K562 (cell line): ENCODE results near the gene GLT6D1. TPM values are rescaled to one million over a fixed set of nuclear protein-coding genes. Genes with fewer than 3 reads are reported as not detected.

Source experiments
- ATAC-seq: fragments of 200-7000 bp; cut with Tn5 transposase; 3 replicates; pipeline ENCODE4 v1.9.1; 2020; ENCODE audit warnings: moderate library complexity
- BruUV-seq: library from RNA; stranded (reverse); fragments of 400-500 nt; replicated peaks from 2 replicates; lab custom pipeline; 2021; lab: Mats Ljungman, UMichigan
- CTCF ChIA-PET: fragments of 300-600 bp; formaldehyde crosslinking; extraction: SDS; loops from one replicate; lab custom pipeline; 2021; ENCODE audit warnings: low intra/inter-chr PET ratio; lab: Yijun Ruan, JAX
- POLR2A ChIA-PET: fragments of 300-600, 350-650 bp; sonication (Branson Sonifier 250); formaldehyde crosslinking; extraction: SDS; loops from one replicate; lab custom pipeline; 2021; ENCODE audit warnings: antibody characterized with exemption, inconsistent platforms; lab: Yijun Ruan, JAX
- DNase-seq, 4 experiments: peaks; one replicate each; pipeline versions ENCODE4 v3.0.0 to v3.0.0-alpha.2; 2011 to 2018; ENCODE audit warnings: low spot score in 3 of 4, mixed read lengths in 3 of 4; ENCODE audit errors: extremely low read depth in 1 of 4
- FAIRE-seq: peaks from 2 replicates; lab custom pipeline; 2011; peaks lifted over from hg19 to GRCh38; lab: Jason Lieb, UNC
- H2AFZ ChIP-seq: 2 replicates; pipeline ENCODE4 v1.6.0; 2011; ENCODE audit warnings: low read depth, low read length, control low read depth, inconsistent platforms
- H3K27ac ChIP-seq: fragments of 200-600 bp; 3 replicates; pipeline ENCODE4 v1.8.0; 2011; ENCODE audit warnings: low read depth, mild to moderate bottlenecking, control low read depth, inconsistent platforms, low read length, moderate library complexity, mixed read lengths; ENCODE audit errors: extremely low read depth
- H3K27me3 ChIP-seq, 2 experiments: fragments of 300-600 bp in 1 of 2; 2 replicates in 1 of 2; 3 replicates in 1 of 2; pipeline versions ENCODE4 v1.6.0 to v1.8.0; 2011; ENCODE audit warnings: inconsistent platforms in 2 of 2, low read length in 2 of 2, mild to moderate bottlenecking in 1 of 2, mixed read lengths in 1 of 2, moderate library complexity in 1 of 2; ENCODE audit not compliant: control insufficient read depth in 2 of 2, insufficient read depth in 2 of 2
- H3K36me3 ChIP-seq: fragments of 300-600 bp; 3 replicates; pipeline ENCODE4 v1.8.0; 2011; ENCODE audit warnings: mild to moderate bottlenecking, low read length, inconsistent platforms; ENCODE audit not compliant: control insufficient read depth, insufficient read depth
- H3K4me1 ChIP-seq, 2 experiments: fragments of 200-600 bp in 1 of 2; replicated peaks in 1 of 2; 2 replicates in 1 of 2; 3 replicates in 1 of 2; pipeline versions ENCODE4 v1.5.1 to v1.8.0; 2011; ENCODE audit warnings: inconsistent platforms in 2 of 2, low read length in 2 of 2, mild to moderate bottlenecking in 1 of 2, mixed read lengths in 1 of 2, moderate library complexity in 1 of 2; ENCODE audit not compliant: control insufficient read depth in 2 of 2, insufficient read depth in 2 of 2
- H3K4me2 ChIP-seq: 2 replicates; pipeline ENCODE4 v1.6.1; 2011; ENCODE audit warnings: low read length, control low read depth, inconsistent platforms, mixed read lengths; ENCODE audit not compliant: insufficient read depth
- H3K4me3 ChIP-seq: fragments of 200-600 bp; sonication (generic), shearing (Covaris generic); 2 replicates; pipeline ENCODE4 v1.5.1; 2016; ENCODE audit warnings: control low read depth, inconsistent platforms
- H3K79me2 ChIP-seq: fragments of 200-600 bp; 3 replicates; pipeline ENCODE4 v1.8.0; 2011; ENCODE audit warnings: low read length, inconsistent platforms; ENCODE audit not compliant: control insufficient read depth, insufficient read depth
- H3K9ac ChIP-seq, 2 experiments: 2 replicates each; pipeline versions ENCODE4 v1.6.0 to v1.6.1; 2011; ENCODE audit warnings: low read depth in 2 of 2, low read length in 2 of 2, control low read depth in 1 of 2, inconsistent platforms in 1 of 2, mild to moderate bottlenecking in 1 of 2, mixed read lengths in 1 of 2; ENCODE audit not compliant: insufficient read depth in 1 of 2
- H3K9me1 ChIP-seq: one replicate; pipeline ENCODE4 v1.6.0; 2011; ENCODE audit warnings: inconsistent platforms, mild to moderate bottlenecking, low read length, moderate library complexity; ENCODE audit not compliant: control insufficient read depth, insufficient read depth
- H3K9me3 ChIP-seq: replicated peaks from 2 replicates; pipeline ENCODE4 v1.5.1; 2011; ENCODE audit warnings: low read depth, low read length, inconsistent platforms; ENCODE audit not compliant: control insufficient read depth, insufficient read depth
- H4K20me1 ChIP-seq: replicated peaks from 2 replicates; pipeline ENCODE4 v1.6.1; 2011; ENCODE audit warnings: low read length, inconsistent platforms, mixed read lengths; ENCODE audit not compliant: control insufficient read depth, insufficient read depth
- HMGXB4 ChIP-seq: sonication (generic); formaldehyde crosslinking; IDR thresholded peaks from 2 replicates; pipeline ENCODE4 v1.8.1; 2023; ENCODE audit warnings: mild to moderate bottlenecking, missing genetic modification reagents
- PHTF2 ChIP-seq: fragments of 250-450 bp; sonication (Bioruptor Pico); IDR thresholded peaks from 2 replicates; pipeline ENCODE4 v1.5.0; 2021; ENCODE audit warnings: mild to moderate bottlenecking
- TCFL5 ChIP-seq: fragments of 250-450 bp; sonication (Bioruptor Pico); conservative IDR thresholded peaks from 2 replicates; pipeline ENCODE4 v1.6.1; 2021; ENCODE audit warnings: mild to moderate bottlenecking, moderate library complexity, matching md5 sums
- XRCC5 ChIP-seq: fragments of 200-400 bp; formaldehyde crosslinking; IDR thresholded peaks from 2 replicates; pipeline ENCODE4 v1.6.1; 2017; ENCODE audit warnings: low read depth, mild to moderate bottlenecking, low read length
- ZKSCAN3 ChIP-seq: fragments of 250-450 bp; sonication (Bioruptor Pico); IDR thresholded peaks from 2 replicates; pipeline ENCODE4 v1.4.0; 2020
- ZNF318 ChIP-seq, 2 experiments: fragments of 450-650 bp; IDR thresholded peaks; 2 replicates each; pipeline ENCODE4 v1.6.1; 2016; ENCODE audit warnings: mild to moderate bottlenecking in 2 of 2, borderline replicate concordance in 1 of 2, low read depth in 1 of 2, moderate library complexity in 1 of 2
- ZNF707 ChIP-seq: fragments of 250-450 bp; sonication (Bioruptor Pico); conservative IDR thresholded peaks from 2 replicates; pipeline ENCODE4 v1.8.0; 2022; ENCODE audit warnings: inconsistent platforms, mild to moderate bottlenecking, moderate library complexity
- whole genome bisulfite sequencing: fragments of 100-300 bp; shearing (Covaris generic); methylation state at CpG from one replicate; pipeline ENCODE4 v1.1.6; 2016; ENCODE audit warnings: low coverage, mixed read lengths; ENCODE audit not compliant: insufficient coverage; ENCODE audit errors: missing lambda C conversion rate; 5-methylcytosine and 5-hydroxymethylcytosine counted together
- in situ Hi-C: fragments of 300-500 bp; cut with MboI; formaldehyde crosslinking; loops from 4 replicates; pipeline ENCODE4 v1.15.0; 2018; ENCODE audit warnings: inconsistent platforms, mixed read lengths
- intact Hi-C: fragments of 100-400 bp; cut with micrococcal nuclease; formaldehyde crosslinking; loops from 2 replicates; pipeline ENCODE4 v1.14.2; 2022
- polyA plus RNA-seq, 8 experiments: library from polyadenylated mRNA; depleted of rRNA in 4 of 8; stranded (reverse) in 5 of 8; unstranded in 3 of 8; fragments of >200 nt; fragmentation: Nextera tagmentation in 2 of 8; fragmentation: Illumina TruSeq in 1 of 8; extraction: Ambion mirVana in 2 of 8; extraction: Trizol in 1 of 8; gene quantifications; 2 replicates each; pipeline versions ENCODE4 v1.2.1 to v1.2.3, GENCODE V29; 2011 to 2014; ENCODE audit warnings: inconsistent platforms in 1 of 8, missing spikeins in 1 of 8
- total RNA-seq, 7 experiments: library from RNA; depleted of rRNA in 6 of 7; stranded (reverse); fragments of >200 nt in 6 of 7; fragmentation: Illumina TruSeq in 2 of 7; extraction: Trizol in 2 of 7; gene quantifications; 2 replicates each; pipeline versions ENCODE4 v1.2.1 to v1.2.3, GENCODE V29; 2011 to 2021; ENCODE audit warnings: low replicate concordance in 1 of 7

GLT6D1 gene
- total and polyA plus RNA-seq, 9 of the 15 experiments (the other 6 are each of a cell fraction or from before 2014, with no cell fraction given), result not detected

- Histone ChIP-seq H2AFZ (no peak overlapping the region), H3K9me1 (no peaks in the 10 kb centered on the region), H3K4me1 (no peaks in the 10 kb centered on the region), H3K27ac (no peak overlapping the region), H3K27me3 (peaks cover 23 to 56% of the 10 kb centered on the region in 2 experiments), H3K4me2 (no peak overlapping the region), H3K9me3 (no peaks in the 10 kb centered on the region), H3K9ac (no peak overlapping the region), H3K79me2 (no peaks in the 10 kb centered on the region), H3K4me3 (no peak overlapping the region), H3K36me3 (no peaks in the 10 kb centered on the region), H4K20me1 (peaks cover 7% of the 10 kb centered on the region; the same call in 1 of the 2 replicates)
- CTCF ChIA-PET, result no interaction called here
- no peak for FAIRE-seq
- POLR2A ChIA-PET, result interaction anchor here (0.6 to 0.8 kb wide), 2 partner anchors 17 to 25 kb away, joined by 3 read pairs; no protein-coding TSS in a partner anchor
- intact Hi-C loops (no loop called here), in situ Hi-C loops (no loop called here)
- no peak for ATAC-seq
- 2% methylated on average over 32 of the region's 32 CpGs for WGBS
- no peak for DNase-seq
- BruUV-seq, result no TSS peak
- no peak for TF ChIP-seq ZNF318 (IDR thresholded peaks at IDR 0.05; ENCODE audit: borderline replicate concordance in 1 of 2, low read depth in 1 of 2)
- no peak for TF ChIP-seq ZNF707 (CRISPR knock-in tag)
- no peak for TF ChIP-seq ZKSCAN3
- no peak for TF ChIP-seq HMGXB4 (CRISPR knock-in tag)
- no peak for TF ChIP-seq TCFL5 (CRISPR knock-in tag)
- TF ChIP-seq PHTF2 (CRISPR knock-in tag), result no peak
- no peak for TF ChIP-seq XRCC5
Measured at GRCh38 chr9:135664801-135665794, 25.8 kb upstream of the GLT6D1 start.
